Transverse colon (tissue), 4 donors: ENCODE results near the gene DEPP1. TPM values are rescaled to one million over a fixed set of nuclear protein-coding genes. Genes with fewer than 3 reads are reported as not detected.
A peak's percentile ranks its signal among the peaks of the same experiment; 100 is the strongest.

ENCODE experiments used
- DNase-seq: peaks from one replicate; pipeline ENCODE4 v3.0.0-alpha.2; 2019
- H3K27ac ChIP-seq, 4 donors: fragments of 200-600 bp; sonication (generic); 2 replicates each; pipeline ENCODE4 v1.5.1; 2016 to 2018; ENCODE audit warnings: inconsistent platforms in 4 of 4
- H3K27me3 ChIP-seq: fragments of 200-600 bp; sonication (generic); 2 replicates; pipeline ENCODE4 v1.5.1; 2017; ENCODE audit warnings: inconsistent platforms
- H3K36me3 ChIP-seq, 4 donors: fragments of 200-600 bp; sonication (generic); 2 replicates each; pipeline ENCODE4 v1.5.1; 2017 to 2019; ENCODE audit warnings: inconsistent platforms in 4 of 4
- H3K4me1 ChIP-seq, 4 donors: fragments of 200-600 bp; sonication (generic); 2 replicates each; pipeline ENCODE4 v1.5.1; 2017 to 2020; ENCODE audit warnings: inconsistent platforms in 4 of 4
- H3K4me3 ChIP-seq, 4 donors: fragments of 200-600 bp; sonication (generic); 1 replicate in 1 of 4; 2 replicates in 3 of 4; pipeline versions ENCODE4 v1.5.1 to v1.6.1; 2017 to 2019; ENCODE audit warnings: inconsistent platforms in 4 of 4
- H3K9me3 ChIP-seq, 2 donors: fragments of 200-600 bp; sonication (generic); 2 replicates each; pipeline ENCODE4 v1.5.1; 2017 to 2019; ENCODE audit warnings: inconsistent platforms in 2 of 2
- EP300 ChIP-seq: sonication (generic); formaldehyde crosslinking; IDR thresholded peaks from one replicate; pipeline ENCODE4 v1.6.1; 2017; ENCODE audit warnings: antibody characterized with exemption, low read depth
- POLR2A ChIP-seq: fragments of 450-650 bp; IDR thresholded peaks from one replicate; pipeline ENCODE4 v1.6.1; 2016; ENCODE audit warnings: antibody characterized with exemption, mild to moderate bottlenecking, moderate library complexity
- POLR2AphosphoS5 ChIP-seq, 3 donors: sonication (generic); formaldehyde crosslinking; IDR thresholded peaks; one replicate each; pipeline ENCODE4 v1.6.1; 2016; ENCODE audit warnings: antibody characterized with exemption in 3 of 3
- WGBS, 2 donors: methylation state at CpG; one replicate each; pipeline ENCODE4 v1.1.5; 2018; ENCODE audit warnings: low coverage in 1 of 2; 5-methylcytosine and 5-hydroxymethylcytosine counted together
- in situ Hi-C, 4 donors: fragments of 200-750 bp; cut with MboI; loops; one replicate each; pipeline versions ENCODE4 v1.15.0 to v1.15.1; 2017; ENCODE audit warnings: low sequenced_read_pairs in 3 of 4, low pct_ligation_motif_present in 1 of 4, low pct_unique_long_range_greater_than_20kb in 1 of 4
- intact Hi-C: fragments of 100-400 bp; cut with DNase I; formaldehyde crosslinking; loops from one replicate; pipeline ENCODE4 v1.15.1; 2023; ENCODE audit warnings: low total_unique reads
- total RNA-seq, 4 donors: library from RNA; depleted of rRNA; stranded (reverse); fragments of >200 nt; gene quantifications; one replicate each; pipeline ENCODE4 v1.1.0, GENCODE V29; 2016
- TF ChIP-seq, protein P1 (sequence below), 5 experiments: fragments of 200-600 bp in 3 of 5; fragments of 450-650 bp in 2 of 5; sonication (generic) in 3 of 5; IDR thresholded peaks; 1 replicate in 2 of 5; 2 replicates in 3 of 5; pipeline ENCODE4 v1.5.1; 2016 to 2017; ENCODE audit warnings: antibody characterized with exemption in 5 of 5, inconsistent platforms in 3 of 5, mild to moderate bottlenecking in 2 of 5, moderate library complexity in 1 of 5

DEPP1 gene
- total RNA-seq, 4 donors from 2014 or later = 14.6 to 109 (median 76.6) TPM

DNA sequence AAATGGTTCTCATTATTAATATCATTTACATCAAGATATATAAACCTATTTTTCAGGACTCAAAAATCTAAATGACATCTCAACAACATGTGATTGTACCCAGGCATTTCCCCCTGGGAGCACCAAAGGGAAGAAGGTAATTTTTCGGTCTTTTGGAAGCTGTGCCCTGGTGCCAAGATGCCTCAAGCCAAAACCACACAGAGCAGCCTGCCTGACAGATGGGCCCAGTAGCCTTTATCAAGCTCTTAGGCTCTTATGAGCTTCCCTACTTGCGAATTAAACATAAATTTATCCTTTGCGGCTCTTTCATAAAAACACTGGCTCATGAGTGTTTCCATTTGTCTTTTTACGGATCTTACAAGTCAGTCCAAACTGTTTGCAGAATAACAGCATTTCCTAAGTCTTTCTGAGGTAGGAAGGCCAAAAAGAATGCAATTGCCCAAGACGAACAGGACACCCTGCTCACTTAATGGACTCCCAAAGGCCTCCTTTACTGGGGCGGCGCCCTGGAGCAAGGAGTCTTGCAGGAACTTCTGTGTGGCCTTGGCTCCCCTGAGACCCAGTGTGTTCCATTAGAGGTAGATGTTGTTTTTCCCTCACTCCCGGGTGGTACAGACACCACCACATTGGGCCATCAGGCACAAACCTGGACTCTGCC, 23.1 kb downstream of the DEPP1 start:
- DNase-seq = no peak
- intact Hi-C loops (no loop called here), in situ Hi-C loops (no loop called here)
- H3K36me3 ChIP-seq = no peaks in the 10 kb centered on the region
- H3K4me3 ChIP-seq = no peak overlapping the region
- H3K9me3 ChIP-seq = no peaks in the 10 kb centered on the region
- 75 to 94% methylated on average over 2 to 8 of the region's 8 CpGs for WGBS, 2 donors
- H3K4me1 ChIP-seq = peaks cover 0 to 28% (median 19%) of the 10 kb centered on the region in 4 donors
- H3K27ac ChIP-seq = peak overlapping the region in 2 of 4 donors; percentile 7 to 17
- no peak for TF ChIP-seq POLR2A
- peak in 1 of 3 donors; percentile 31 for TF ChIP-seq POLR2AphosphoS5 (IDR thresholded peaks at IDR 0.05)
- no peaks in the 10 kb centered on the region for H3K27me3 ChIP-seq

DNA sequence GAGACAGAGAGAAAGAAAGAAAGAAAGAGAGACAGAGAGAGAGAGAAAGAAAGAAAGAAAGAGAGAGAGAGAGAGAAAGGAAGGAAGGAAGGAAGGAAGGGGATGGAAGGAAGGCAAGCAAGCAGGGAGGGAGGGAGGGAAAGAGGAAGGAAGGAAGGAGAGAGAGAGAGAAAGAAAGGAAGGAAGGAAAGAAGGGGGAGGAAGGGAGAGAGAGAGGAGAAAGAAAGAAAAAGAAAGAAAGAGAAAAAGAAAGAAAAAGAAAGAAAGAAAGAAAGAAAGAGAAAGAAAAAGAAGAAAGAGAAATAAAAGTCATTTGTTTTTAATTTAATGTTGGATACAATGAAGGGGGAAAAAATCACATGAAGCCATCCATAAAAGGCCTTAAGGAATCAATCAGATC, 23.6 kb downstream of the DEPP1 start:
- H3K27ac ChIP-seq = peak overlapping the region in 1 of 4 donors; percentile 17
- H3K27me3 ChIP-seq = no peaks in the 10 kb centered on the region
- peaks cover 0 to 22% (median 14%) of the 10 kb centered on the region in 4 donors for H3K4me1 ChIP-seq
- DNase-seq = no peak
- no peaks in the 10 kb centered on the region for H3K36me3 ChIP-seq
- H3K4me3 ChIP-seq = no peak overlapping the region
- no peaks in the 10 kb centered on the region for H3K9me3 ChIP-seq
- intact Hi-C loops = no loop called here
- TF ChIP-seq POLR2AphosphoS5 (IDR thresholded peaks at IDR 0.05) (no peak), POLR2A (no peak), EP300 (no peak)
- TF ChIP-seq, protein P1, sequence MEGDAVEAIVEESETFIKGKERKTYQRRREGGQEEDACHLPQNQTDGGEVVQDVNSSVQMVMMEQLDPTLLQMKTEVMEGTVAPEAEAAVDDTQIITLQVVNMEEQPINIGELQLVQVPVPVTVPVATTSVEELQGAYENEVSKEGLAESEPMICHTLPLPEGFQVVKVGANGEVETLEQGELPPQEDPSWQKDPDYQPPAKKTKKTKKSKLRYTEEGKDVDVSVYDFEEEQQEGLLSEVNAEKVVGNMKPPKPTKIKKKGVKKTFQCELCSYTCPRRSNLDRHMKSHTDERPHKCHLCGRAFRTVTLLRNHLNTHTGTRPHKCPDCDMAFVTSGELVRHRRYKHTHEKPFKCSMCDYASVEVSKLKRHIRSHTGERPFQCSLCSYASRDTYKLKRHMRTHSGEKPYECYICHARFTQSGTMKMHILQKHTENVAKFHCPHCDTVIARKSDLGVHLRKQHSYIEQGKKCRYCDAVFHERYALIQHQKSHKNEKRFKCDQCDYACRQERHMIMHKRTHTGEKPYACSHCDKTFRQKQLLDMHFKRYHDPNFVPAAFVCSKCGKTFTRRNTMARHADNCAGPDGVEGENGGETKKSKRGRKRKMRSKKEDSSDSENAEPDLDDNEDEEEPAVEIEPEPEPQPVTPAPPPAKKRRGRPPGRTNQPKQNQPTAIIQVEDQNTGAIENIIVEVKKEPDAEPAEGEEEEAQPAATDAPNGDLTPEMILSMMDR (IDR thresholded peaks at IDR 0.05) = no peak
- in situ Hi-C loops = no loop called here

DNA sequence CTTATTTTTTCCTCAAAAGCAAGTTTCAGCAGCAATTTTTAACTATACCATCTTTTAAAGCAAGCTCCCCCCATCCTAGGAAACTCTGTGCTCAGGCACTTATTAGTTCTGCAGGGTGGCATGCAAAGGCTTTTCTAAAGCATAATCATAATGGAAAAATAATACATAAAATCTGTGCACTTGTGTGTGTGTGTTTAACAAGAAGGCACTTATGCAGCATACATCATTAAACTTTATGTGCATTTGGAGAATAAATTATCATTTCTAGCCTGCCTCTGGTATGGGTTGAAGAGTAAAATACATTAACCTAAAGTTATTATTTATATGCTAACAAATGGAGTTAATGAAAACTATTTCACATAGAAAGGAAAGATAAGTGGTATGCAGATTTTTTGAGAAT, 24.6 kb downstream of the DEPP1 start:
- H3K27ac ChIP-seq = no peak overlapping the region
- H3K36me3 ChIP-seq = no peaks in the 10 kb centered on the region
- H3K27me3 ChIP-seq = no peaks in the 10 kb centered on the region
- H3K4me1 ChIP-seq = peaks cover 0 to 20% (median 13%) of the 10 kb centered on the region in 4 donors
- in situ Hi-C loops = no loop called here
- H3K4me3 ChIP-seq = no peak overlapping the region
- TF ChIP-seq EP300 (no peak), POLR2A (no peak), POLR2AphosphoS5 (IDR thresholded peaks at IDR 0.05) (no peak)
- TF ChIP-seq, protein P1 (IDR thresholded peaks at IDR 0.05) = no peak
- no peak for DNase-seq
- no peaks in the 10 kb centered on the region for H3K9me3 ChIP-seq
- intact Hi-C loops = no loop called here

DNA sequence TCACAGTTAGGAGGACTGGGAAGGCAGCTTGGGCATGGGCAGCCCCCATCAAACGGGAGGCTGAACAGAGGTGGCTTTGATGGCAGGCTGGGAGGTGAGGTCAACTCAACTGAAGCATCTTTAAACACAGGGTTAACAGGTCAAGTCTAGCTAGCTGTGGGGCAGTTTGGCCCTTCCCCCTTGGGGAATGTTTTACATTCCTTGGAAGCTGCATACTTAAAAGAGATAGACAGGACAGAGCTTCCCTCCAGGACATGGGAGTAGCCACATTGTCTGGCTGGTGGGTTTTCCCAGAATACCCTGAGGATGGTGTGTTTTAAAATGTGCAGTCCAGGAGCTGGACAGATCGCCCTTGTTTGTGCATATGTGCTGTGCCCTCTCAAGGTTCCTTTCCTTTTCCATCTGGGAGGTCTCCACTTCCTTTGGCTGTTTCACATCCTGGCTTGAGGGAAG, 25.8 kb downstream of the DEPP1 start:
- DNase-seq = no peak
- Histone ChIP-seq H3K9me3 (no peaks in the 10 kb centered on the region), H3K27me3 (no peaks in the 10 kb centered on the region), H3K36me3 (no peaks in the 10 kb centered on the region), H3K27ac (no peak overlapping the region), H3K4me1 (peaks cover 0 to 8% (median 2%) of the 10 kb centered on the region in 4 donors), H3K4me3 (no peak overlapping the region)
- in situ Hi-C loops (no loop called here), intact Hi-C loops (no loop called here)
- TF ChIP-seq POLR2AphosphoS5 (IDR thresholded peaks at IDR 0.05) (no peak), EP300 (no peak)
- TF ChIP-seq, protein P1 (IDR thresholded peaks at IDR 0.05) = no peak
- WGBS, 2 donors = 40 to 78% methylated on average over 1 to 2 of the region's 2 CpGs
